Ammon's horn (tissue), 1 donor: ENCODE results near the gene SYNPR.

ENCODE experiments used
- DNase-seq: peaks from one replicate; pipeline ENCODE4 v3.0.0-alpha.2; 2016; ENCODE audit warnings: low spot score

Gene SYNPR

GRCh38 chr3:63384382-63384781 lies 106.3 kb downstream of the SYNPR start:
- no peak for DNase-seq

DNA sequence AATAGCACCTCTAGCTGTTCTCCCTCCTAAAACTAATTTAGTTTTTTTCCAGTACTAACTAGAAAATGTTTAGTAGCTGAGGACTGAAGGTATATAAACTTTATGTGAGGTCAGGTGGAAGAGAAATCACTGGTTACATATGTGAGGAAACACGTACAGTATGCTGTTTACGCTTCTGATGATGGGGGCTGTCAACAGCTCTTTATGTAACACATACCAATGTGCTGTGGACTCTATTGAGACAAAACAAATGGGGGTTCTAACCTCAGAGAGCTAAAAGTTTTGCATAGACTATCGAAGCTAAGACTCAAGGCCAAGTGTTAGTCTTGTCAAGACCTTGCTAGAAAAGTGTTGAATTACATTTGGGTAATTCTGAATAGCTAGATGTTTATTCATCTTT lies 107.5 kb downstream of the SYNPR start:
- no peak for DNase-seq

DNA sequence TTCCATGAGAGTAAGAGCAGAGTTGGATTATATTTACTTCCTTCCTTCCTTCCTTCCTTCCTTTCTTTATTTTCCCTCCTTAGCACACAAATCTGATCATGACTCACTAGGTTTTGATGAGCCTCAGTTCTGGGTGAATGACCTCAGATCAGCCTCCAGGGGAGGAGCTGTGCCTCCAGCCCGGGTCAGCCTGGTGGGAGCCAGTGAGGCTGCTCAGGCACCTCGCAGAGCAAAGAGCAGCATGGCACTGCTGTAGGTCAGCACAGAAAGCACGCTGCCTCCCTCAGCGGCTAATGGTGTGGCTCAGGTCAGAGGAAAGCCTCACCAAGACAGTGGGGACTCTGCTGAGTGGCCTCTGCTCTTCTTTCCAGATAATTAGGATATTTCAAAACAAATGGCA lies 108.5 kb downstream of the SYNPR start:
- DNase-seq = no peak

GRCh38 chr3:63387568-63387967 lies 109.5 kb downstream of the SYNPR start:
- no peak for DNase-seq

DNA sequence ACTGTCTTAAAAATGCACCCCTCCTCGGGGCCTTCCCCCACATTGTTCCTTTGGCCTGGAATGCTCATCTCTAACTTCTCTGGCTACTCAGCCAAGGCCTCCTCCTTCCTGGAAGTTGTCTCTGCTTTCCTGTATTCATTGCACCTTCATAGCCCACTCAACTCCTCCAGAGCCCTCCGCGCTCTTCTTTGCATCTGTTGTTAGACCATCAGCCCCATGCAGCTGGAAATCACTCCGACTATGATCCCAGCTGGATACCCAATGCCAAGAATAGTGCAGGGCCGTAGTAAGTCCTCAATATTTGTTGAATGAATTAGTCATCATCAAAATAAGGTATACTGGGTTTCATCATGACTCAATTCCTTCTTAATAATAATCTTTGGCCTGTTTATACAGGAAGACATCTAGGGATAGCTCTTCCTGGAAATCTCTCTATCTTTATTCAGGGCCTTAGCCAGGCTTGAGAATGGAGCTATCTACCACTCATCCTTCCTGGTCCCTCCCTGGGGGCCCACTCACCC lies 112.7 kb downstream of the SYNPR start:
- DNase-seq = no peak

GRCh38 chr3:63395960-63396359 lies 117.9 kb downstream of the SYNPR start:
- no peak for DNase-seq

- no peak for DNase-seq
Observed at GRCh38 chr3:63400246-63400860, 122.2 kb downstream of the SYNPR start.

GRCh38 chr3:63405882-63406281 lies 127.8 kb downstream of the SYNPR start:
- DNase-seq = no peak

- no peak for DNase-seq
Observed at GRCh38 chr3:63413523-63413922, 135.4 kb downstream of the SYNPR start.

DNA sequence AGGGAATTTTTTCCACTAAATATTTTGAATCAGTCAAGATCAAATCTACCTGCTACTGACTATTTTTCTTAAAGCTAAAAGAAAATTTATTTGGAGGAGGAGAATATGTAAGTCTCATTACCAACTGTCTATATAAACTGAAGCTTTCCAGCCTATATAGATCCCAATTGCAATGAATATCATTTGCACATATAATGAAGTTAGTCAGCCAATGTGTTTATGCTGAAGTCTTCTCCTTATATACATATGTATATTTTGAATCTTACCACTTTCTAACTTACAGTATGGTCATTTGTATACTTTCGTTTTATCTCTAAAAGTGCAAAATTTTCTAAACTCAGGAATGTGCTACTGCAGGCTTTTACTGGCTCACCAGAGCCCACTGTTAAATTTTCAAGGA lies 136.5 kb downstream of the SYNPR start:
- no peak for DNase-seq

- DNase-seq = no peak
Observed at GRCh38 chr3:63429905-63430304, 151.8 kb downstream of the SYNPR start.

GRCh38 chr3:63430875-63431274 lies 152.8 kb downstream of the SYNPR start:
- DNase-seq = no peak

DNA sequence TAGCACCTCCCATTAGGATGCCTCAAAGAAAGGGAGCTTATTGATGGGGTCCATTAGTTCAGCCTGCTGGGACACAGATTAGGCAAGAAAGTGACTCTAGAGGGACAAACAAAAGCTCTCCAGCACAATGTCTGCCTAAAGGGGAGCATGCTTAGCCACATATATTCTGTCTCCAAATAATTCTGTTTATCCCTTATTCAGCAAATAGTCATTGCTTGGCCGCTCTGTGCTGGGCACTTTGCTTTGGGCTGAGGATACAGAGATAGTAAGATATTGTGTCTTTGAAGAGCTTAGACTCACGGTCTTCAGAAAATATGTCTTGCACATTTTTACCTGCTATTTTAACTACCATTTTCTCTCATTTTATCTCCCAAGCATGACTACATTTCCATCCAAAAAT lies 159.8 kb downstream of the SYNPR start:
- no peak for DNase-seq

DNA sequence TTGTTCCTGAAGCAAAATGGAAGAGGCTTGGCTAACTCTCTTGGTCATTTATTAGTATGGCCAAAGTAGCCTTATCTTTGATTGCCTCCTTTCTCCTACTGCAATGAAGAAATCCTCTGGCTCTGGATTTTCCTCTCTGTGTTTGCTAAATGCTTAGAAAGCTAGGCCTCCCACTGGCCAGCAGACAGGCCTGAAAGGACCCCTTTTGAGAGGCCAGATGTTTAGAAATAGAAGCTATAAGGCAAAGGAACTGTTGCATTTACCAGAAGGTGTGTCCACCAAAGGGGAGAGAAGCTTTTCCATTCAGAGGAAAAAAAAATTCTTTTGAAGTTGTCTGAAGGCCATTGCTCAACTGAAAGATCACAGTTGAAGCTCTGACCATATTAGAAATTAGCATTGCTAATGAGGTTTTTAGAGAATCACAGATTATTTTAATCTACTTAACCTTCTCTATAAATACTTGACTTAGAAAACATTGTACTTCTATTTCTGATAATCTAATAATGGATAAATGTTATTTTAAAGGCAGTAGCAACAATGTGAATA lies 160.8 kb downstream of the SYNPR start:
- no peak for DNase-seq

DNA sequence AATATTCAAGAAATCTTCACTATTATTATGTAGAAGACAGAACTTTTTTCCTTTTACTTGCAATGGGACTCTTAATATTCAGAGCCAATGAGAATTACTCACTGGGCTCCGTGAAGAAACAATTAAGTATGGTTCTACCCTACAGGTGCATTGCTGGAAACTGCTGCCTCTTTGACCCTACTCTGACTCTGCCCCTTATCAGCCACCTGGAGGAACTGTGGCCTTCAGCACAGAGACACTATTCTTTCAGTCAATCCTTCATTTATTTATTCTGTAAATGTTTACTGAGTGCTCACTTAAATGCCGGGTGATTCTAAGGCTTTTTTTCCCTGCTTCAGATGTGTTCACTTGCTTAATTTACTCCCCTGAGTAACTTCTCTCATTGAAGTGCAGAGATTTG lies 163.2 kb downstream of the SYNPR start:
- no peak for DNase-seq

GRCh38 chr3:63442918-63443317 lies 164.8 kb downstream of the SYNPR start:
- DNase-seq = no peak

GRCh38 chr3:63450023-63450422 lies 171.9 kb downstream of the SYNPR start:
- DNase-seq = no peak

- DNase-seq = no peak
Observed at GRCh38 chr3:63450634-63451363, 172.7 kb downstream of the SYNPR start.

DNA sequence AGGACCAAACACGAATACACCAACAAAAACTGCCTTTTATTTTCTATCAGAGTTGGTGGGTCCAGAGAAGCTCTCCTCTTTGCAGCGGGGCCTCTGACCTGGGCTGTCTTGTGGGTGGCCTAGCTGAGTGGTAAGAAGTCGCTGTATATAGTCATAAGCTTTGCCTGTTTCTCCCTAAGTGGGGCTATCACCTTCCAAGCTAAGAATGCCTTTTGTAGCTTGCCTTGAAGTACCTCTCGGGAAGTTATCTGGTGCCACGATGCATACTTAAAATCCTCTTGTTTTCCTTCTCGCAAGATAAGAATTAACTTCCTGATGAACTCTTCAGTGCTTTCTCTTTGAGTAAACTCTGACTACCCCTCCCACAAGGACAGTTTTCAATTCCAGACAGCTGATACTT lies 178.8 kb downstream of the SYNPR start:
- DNase-seq = no peak

DNA sequence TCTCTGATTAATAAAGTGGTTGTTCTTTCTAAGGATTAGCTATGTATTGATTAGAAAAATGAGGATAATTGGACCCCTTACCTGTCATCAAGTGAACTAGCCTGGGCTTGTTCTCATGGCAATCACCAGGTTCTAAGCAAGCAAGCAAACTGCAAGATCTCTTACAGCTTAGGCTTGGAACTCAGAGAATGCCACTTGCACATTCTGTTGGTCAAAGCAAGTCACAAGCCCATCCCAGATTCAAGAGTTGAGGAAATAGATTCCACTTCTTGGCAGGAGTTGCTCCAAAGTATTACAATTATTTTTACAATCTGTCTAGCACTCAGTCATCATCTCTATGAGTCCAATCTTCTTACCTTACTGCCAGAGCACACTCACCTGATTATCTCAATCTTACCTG lies 180.3 kb downstream of the SYNPR start:
- DNase-seq = no peak

DNA sequence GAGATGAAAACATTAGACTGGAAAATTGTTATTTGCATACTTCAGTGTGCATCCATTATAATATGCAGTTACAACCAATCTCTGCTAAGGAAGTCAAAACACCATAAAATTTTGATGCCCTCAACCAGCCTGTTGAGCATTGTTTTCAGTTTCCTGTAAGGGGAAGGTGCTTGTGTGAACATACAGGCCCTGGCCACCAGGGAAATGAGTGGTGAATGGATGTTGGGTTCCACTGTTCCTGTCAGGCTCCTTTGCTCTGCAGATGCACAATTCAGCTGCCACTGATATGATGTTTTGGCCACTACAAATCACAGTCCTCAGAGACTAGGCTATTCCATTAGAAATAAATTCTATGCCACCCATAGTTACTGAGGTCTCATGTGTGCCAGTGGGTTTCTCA lies 184.6 kb downstream of the SYNPR start:
- no peak for DNase-seq

DNA sequence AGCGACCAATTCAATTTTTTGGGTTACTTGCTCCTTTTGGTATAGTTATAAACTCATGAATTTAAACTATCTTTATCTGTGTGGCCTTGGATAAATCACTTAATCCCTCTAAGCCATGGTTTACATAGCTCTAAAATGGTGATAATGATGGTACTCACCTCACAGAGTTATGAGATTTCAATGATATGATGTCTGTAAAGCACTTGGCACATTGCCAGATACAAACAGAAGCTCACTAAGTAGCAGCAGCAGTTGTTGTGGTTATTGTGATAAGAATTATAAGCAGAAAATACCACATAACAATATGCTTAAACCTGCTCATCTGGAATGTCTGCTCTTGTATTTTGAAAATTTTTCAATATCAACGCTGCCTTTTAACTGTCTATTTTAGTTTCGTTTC lies 189.3 kb downstream of the SYNPR start:
- no peak for DNase-seq

- DNase-seq = no peak
Observed at GRCh38 chr3:63470745-63471144, 192.6 kb downstream of the SYNPR start.

GRCh38 chr3:63471781-63472180 lies 193.7 kb downstream of the SYNPR start:
- DNase-seq = no peak
